H9 (cell line): ENCODE results near the gene EIF2AK2. TPM values are rescaled to one million over a fixed set of nuclear protein-coding genes. Genes with fewer than 3 reads are reported as not detected.

ENCODE experiments used
- DNase-seq: peaks from one replicate; pipeline ENCODE4 v3.0.0-alpha.2; 2017
- H2AFZ ChIP-seq: one replicate; pipeline ENCODE4 v1.6.1; 2013; ENCODE audit warnings: mild to moderate bottlenecking, low read length, control low read depth, moderate library complexity
- H2AK5ac ChIP-seq: 2 replicates; pipeline ENCODE4 v1.6.1; 2013; ENCODE audit warnings: low read length, control low read depth, mixed read lengths; ENCODE audit not compliant: insufficient read length
- H2BK120ac ChIP-seq: one replicate; pipeline ENCODE4 v1.6.1; 2013; ENCODE audit warnings: low read depth, mild to moderate bottlenecking, low read length, control low read depth, inconsistent platforms; ENCODE audit not compliant: poor library complexity, severe bottlenecking
- H2BK12ac ChIP-seq: 2 replicates; pipeline ENCODE4 v1.6.1; 2013; ENCODE audit warnings: low read length, control low read depth, mixed read lengths, low read depth; ENCODE audit not compliant: insufficient read length
- H2BK15ac ChIP-seq: 2 replicates; pipeline ENCODE4 v1.6.1; 2013; ENCODE audit warnings: low read depth, low read length, control low read depth
- H2BK20ac ChIP-seq: one replicate; pipeline ENCODE4 v1.6.1; 2013; ENCODE audit warnings: low read depth, mild to moderate bottlenecking, low read length, control low read depth, inconsistent platforms; ENCODE audit not compliant: poor library complexity, severe bottlenecking
- H2BK5ac ChIP-seq: 2 replicates; pipeline ENCODE4 v1.6.1; 2013; ENCODE audit warnings: low read length, control low read depth, mixed read lengths; ENCODE audit not compliant: insufficient read length
- H3K14ac ChIP-seq: 2 replicates; pipeline ENCODE4 v1.6.1; 2013; ENCODE audit warnings: low read length, control low read depth; ENCODE audit not compliant: insufficient read depth
- H3K18ac ChIP-seq: 2 replicates; pipeline ENCODE4 v1.6.1; 2013; ENCODE audit warnings: low read depth, mild to moderate bottlenecking, mixed read lengths, low read length, control low read depth; ENCODE audit not compliant: insufficient read length
- H3K23ac ChIP-seq: 2 replicates; pipeline ENCODE4 v1.6.1; 2013; ENCODE audit warnings: low read length, control low read depth, mixed read lengths, low read depth; ENCODE audit not compliant: insufficient read length
- H3K23me2 ChIP-seq: 2 replicates; pipeline ENCODE4 v1.6.1; 2013; ENCODE audit warnings: low read depth, mild to moderate bottlenecking, mixed read lengths, low read length, control low read depth; ENCODE audit not compliant: insufficient read length, poor library complexity, severe bottlenecking
- H3K27ac ChIP-seq: 2 replicates; pipeline ENCODE4 v1.5.1; 2013; ENCODE audit warnings: low read length, control low read depth, mixed read lengths, low read depth; ENCODE audit not compliant: insufficient read length
- H3K27me3 ChIP-seq: 2 replicates; pipeline ENCODE4 v1.6.1; 2013; ENCODE audit warnings: low read length, control low read depth, inconsistent platforms; ENCODE audit not compliant: insufficient read depth
- H3K4ac ChIP-seq: 2 replicates; pipeline ENCODE4 v1.6.1; 2013; ENCODE audit warnings: low read depth, mild to moderate bottlenecking, control low read depth, inconsistent platforms, low read length, moderate library complexity
- H3K4me1 ChIP-seq: 2 replicates; pipeline ENCODE4 v1.6.1; 2013; ENCODE audit warnings: low read length, control low read depth, inconsistent platforms; ENCODE audit not compliant: insufficient read depth
- H3K4me2 ChIP-seq: 2 replicates; pipeline ENCODE4 v1.6.1; 2013; ENCODE audit warnings: low read length, control low read depth, mixed read lengths; ENCODE audit not compliant: insufficient read length, insufficient read depth
- H3K56ac ChIP-seq: 2 replicates; pipeline ENCODE4 v1.6.1; 2013; ENCODE audit warnings: low read depth, mild to moderate bottlenecking, mixed read lengths, low read length, control low read depth; ENCODE audit not compliant: insufficient read length
- H3K79me1 ChIP-seq: 2 replicates; pipeline ENCODE4 v1.6.1; 2013; ENCODE audit warnings: low read depth, mild to moderate bottlenecking, moderate library complexity, low read length, control low read depth, inconsistent platforms; ENCODE audit not compliant: insufficient read depth, poor library complexity, severe bottlenecking
- H3K79me2 ChIP-seq: 2 replicates; pipeline ENCODE4 v1.6.1; 2013; ENCODE audit warnings: low read length, control low read depth, inconsistent platforms; ENCODE audit not compliant: insufficient read depth
- H3K9ac ChIP-seq: 2 replicates; pipeline ENCODE4 v1.6.1; 2013; ENCODE audit warnings: low read length, control low read depth, mixed read lengths; ENCODE audit not compliant: insufficient read length; ENCODE audit errors: extremely low read depth
- H3K9me3 ChIP-seq: one replicate; pipeline ENCODE4 v1.6.1; 2013; ENCODE audit warnings: low read depth, low read length, inconsistent platforms; ENCODE audit not compliant: control insufficient read depth
- H3T11ph ChIP-seq: one replicate; pipeline ENCODE4 v1.6.1; 2013; ENCODE audit warnings: mild to moderate bottlenecking, low read length, control low read depth, inconsistent platforms
- H4K20me1 ChIP-seq: one replicate; pipeline ENCODE4 v1.6.1; 2013; ENCODE audit not compliant: control insufficient read depth, insufficient read length, insufficient read depth
- H4K5ac ChIP-seq: 2 replicates; pipeline ENCODE4 v1.6.1; 2013; ENCODE audit warnings: low read depth, mild to moderate bottlenecking, mixed read lengths, low read length, control low read depth; ENCODE audit not compliant: insufficient read length
- H4K8ac ChIP-seq: replicated peaks from 2 replicates; pipeline ENCODE4 v1.6.1; 2013; ENCODE audit warnings: low read length, control low read depth, mixed read lengths, low read depth; ENCODE audit not compliant: insufficient read length
- H4K91ac ChIP-seq: 2 replicates; pipeline ENCODE4 v1.6.1; 2013; ENCODE audit warnings: low read depth, mild to moderate bottlenecking, moderate library complexity, mixed read lengths, low read length, control low read depth; ENCODE audit not compliant: insufficient read length
- H3K27ac Mint-ChIP-seq, 3 experiments: 2 replicates in 2 of 3; 3 replicates in 1 of 3; pipeline ENCODE4 v1.8.0; 2020 to 2021; ENCODE audit warnings: mixed read lengths in 3 of 3, mild to moderate bottlenecking in 1 of 3, moderate library complexity in 1 of 3
- H3K27me3 Mint-ChIP-seq: 2 replicates; pipeline ENCODE4 v1.8.0; 2021; ENCODE audit warnings: low read depth, mild to moderate bottlenecking, moderate library complexity, mixed read lengths
- H3K36me3 Mint-ChIP-seq, 3 experiments: 2 replicates in 2 of 3; 3 replicates in 1 of 3; pipeline ENCODE4 v1.8.0; 2020 to 2021; ENCODE audit warnings: low read depth in 3 of 3, mixed read lengths in 3 of 3; ENCODE audit not compliant: insufficient read depth in 1 of 3
- H3K4me1 Mint-ChIP-seq, 2 experiments: 2 replicates each; pipeline ENCODE4 v1.8.0; 2020; ENCODE audit warnings: mixed read lengths in 2 of 2
- H3K4me3 Mint-ChIP-seq, 2 experiments: 2 replicates in 1 of 2; 3 replicates in 1 of 2; pipeline ENCODE4 v1.8.0; 2020 to 2021; ENCODE audit warnings: mild to moderate bottlenecking in 2 of 2, mixed read lengths in 2 of 2, moderate library complexity in 1 of 2
- H3K9me3 Mint-ChIP-seq, 2 experiments: 2 replicates in 1 of 2; 3 replicates in 1 of 2; pipeline ENCODE4 v1.8.0; 2020; ENCODE audit warnings: mild to moderate bottlenecking in 2 of 2, mixed read lengths in 2 of 2, moderate library complexity in 1 of 2
- WGBS: extraction: QIAGEN DNeasy Blood & Tissue Kit; methylation state at CpG from one replicate; pipeline ENCODE4 v1.1.7; 2013; ENCODE audit warnings: missing lambda C conversion rate, low lambda C conversion rate, mixed read lengths; ENCODE audit not compliant: insufficient read length; ENCODE audit errors: extremely low coverage; 5-methylcytosine and 5-hydroxymethylcytosine counted together
- total RNA-seq: library from RNA; stranded (reverse); gene quantifications from 2 replicates; pipeline ENCODE4 v1.2.1, GENCODE V29; 2021
- TF ChIP-seq, protein P1 (sequence below): fragments of 200-600 bp; sonication (generic); conservative IDR thresholded peaks from 3 replicates; pipeline ENCODE4 v1.8.0; 2021; ENCODE audit warnings: antibody characterized with exemption, mild to moderate bottlenecking

The EIF2AK2 gene
- total RNA-seq, 1 experiment from 2014 or later, result 55.7 TPM

DNA sequence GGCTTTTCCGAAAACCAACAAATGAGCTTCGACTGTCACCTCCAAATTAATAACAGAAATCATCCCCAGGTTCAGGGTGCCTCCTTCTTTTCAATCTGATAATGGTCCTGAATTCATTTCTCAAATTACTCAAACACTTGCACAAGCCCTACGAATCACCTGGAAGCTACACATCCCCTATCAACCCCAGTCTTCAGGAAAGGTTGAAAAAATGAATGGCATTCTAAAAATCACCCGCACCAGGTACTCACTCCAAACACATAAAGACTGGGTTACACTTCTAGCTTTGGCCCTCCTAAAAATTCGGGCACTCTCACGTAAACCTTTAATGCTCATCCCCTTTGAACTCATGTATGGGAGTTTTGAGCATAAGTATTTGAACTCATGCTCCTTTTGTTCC, 23.9 kb downstream of the EIF2AK2 start:
- Mint-ChIP-seq H3K27ac (no peak overlapping the region), H3K36me3 (peaks cover 30 to 54% (median 51%) of the 10 kb centered on the region in 3 experiments), H3K27me3 (no peaks in the 10 kb centered on the region), H3K4me1 (no peaks in the 10 kb centered on the region), H3K9me3 (no peaks in the 10 kb centered on the region; a peak in 2 of 5 replicates), H3K4me3 (no peak overlapping the region)
- Histone ChIP-seq H3K27ac (no peak overlapping the region), H2BK12ac (no peak overlapping the region), H3K4ac (no peak overlapping the region), H2AK5ac (no peak overlapping the region), H3K23ac (no peak overlapping the region), H3K79me1 (no peaks in the 10 kb centered on the region), H4K5ac (no peak overlapping the region), H4K8ac (no peak overlapping the region), H4K91ac (no peak overlapping the region), H3K9ac (no peak overlapping the region), H2BK5ac (no peak overlapping the region), H3K18ac (no peak overlapping the region), H2AFZ (no peak overlapping the region), H3K23me2 (no peaks in the 10 kb centered on the region), H2BK20ac (no peak overlapping the region), H3K14ac (no peak overlapping the region), H2BK120ac (no peak overlapping the region), H3K79me2 (no peaks in the 10 kb centered on the region), H3K9me3 (no peaks in the 10 kb centered on the region), H4K20me1 (no peaks in the 10 kb centered on the region), H3K4me2 (no peak overlapping the region), H2BK15ac (no peak overlapping the region), H3T11ph (no peak overlapping the region), H3K27me3 (no peaks in the 10 kb centered on the region), H3K4me1 (no peaks in the 10 kb centered on the region), H3K56ac (no peak overlapping the region)
- TF ChIP-seq, protein P1, sequence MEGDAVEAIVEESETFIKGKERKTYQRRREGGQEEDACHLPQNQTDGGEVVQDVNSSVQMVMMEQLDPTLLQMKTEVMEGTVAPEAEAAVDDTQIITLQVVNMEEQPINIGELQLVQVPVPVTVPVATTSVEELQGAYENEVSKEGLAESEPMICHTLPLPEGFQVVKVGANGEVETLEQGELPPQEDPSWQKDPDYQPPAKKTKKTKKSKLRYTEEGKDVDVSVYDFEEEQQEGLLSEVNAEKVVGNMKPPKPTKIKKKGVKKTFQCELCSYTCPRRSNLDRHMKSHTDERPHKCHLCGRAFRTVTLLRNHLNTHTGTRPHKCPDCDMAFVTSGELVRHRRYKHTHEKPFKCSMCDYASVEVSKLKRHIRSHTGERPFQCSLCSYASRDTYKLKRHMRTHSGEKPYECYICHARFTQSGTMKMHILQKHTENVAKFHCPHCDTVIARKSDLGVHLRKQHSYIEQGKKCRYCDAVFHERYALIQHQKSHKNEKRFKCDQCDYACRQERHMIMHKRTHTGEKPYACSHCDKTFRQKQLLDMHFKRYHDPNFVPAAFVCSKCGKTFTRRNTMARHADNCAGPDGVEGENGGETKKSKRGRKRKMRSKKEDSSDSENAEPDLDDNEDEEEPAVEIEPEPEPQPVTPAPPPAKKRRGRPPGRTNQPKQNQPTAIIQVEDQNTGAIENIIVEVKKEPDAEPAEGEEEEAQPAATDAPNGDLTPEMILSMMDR, result no peak
- no peak for DNase-seq
- whole genome bisulfite sequencing, result no CpG with 5 or more reads among the region's 6 CpGs
